GM12878 (cell line): ENCODE results near the gene LYPD4. TPM values are rescaled to one million over a fixed set of nuclear protein-coding genes. Genes with fewer than 3 reads are reported as not detected.

ENCODE experiments used
- ATAC-seq: fragments of 200-7000 bp; cut with Tn5 transposase; 3 replicates; pipeline ENCODE4 v1.9.1; 2020; ENCODE audit warnings: mild to moderate bottlenecking, moderate library complexity
- BruUV-seq: library from RNA; stranded (reverse); fragments of 400-500 nt; replicated peaks from 2 replicates; lab custom pipeline; 2021; lab: Mats Ljungman, UMichigan
- CTCF ChIA-PET: fragments of 300-600 bp; sonication (Branson Sonifier 250); formaldehyde crosslinking; extraction: SDS; loops from one replicate; lab custom pipeline; 2021; ENCODE audit warnings: inconsistent platforms; lab: Yijun Ruan, JAX
- POLR2A ChIA-PET: fragments of 350-600 bp; formaldehyde crosslinking; extraction: SDS; loops from one replicate; lab custom pipeline; 2021; ENCODE audit warnings: inconsistent platforms; lab: Charles Lee
- RAD21 ChIA-PET: fragments of 300-600 bp; sonication (Branson Sonifier 250); formaldehyde crosslinking; loops from one replicate; lab custom pipeline; 2023; ENCODE audit warnings: antibody characterized with exemption; ENCODE audit not compliant: unreplicated experiment; lab: Charles Lee
- SMC1A ChIA-PET: fragments of 300-600 bp; sonication (Branson Sonifier 250); formaldehyde crosslinking; loops from one replicate; lab custom pipeline; 2023; ENCODE audit not compliant: unreplicated experiment, uncharacterized antibody; lab: Charles Lee
- DNase-seq: peaks from one replicate; pipeline ENCODE4 v3.0.0-alpha.2; 2011; ENCODE audit warnings: low read depth, low spot score
- FAIRE-seq: peaks from 3 replicates; lab custom pipeline; 2011; peaks lifted over from hg19 to GRCh38; lab: Jason Lieb, UNC
- H2AFZ ChIP-seq: 2 replicates; pipeline ENCODE4 v1.6.0; 2011; ENCODE audit warnings: low read depth, low read length, control low read depth; ENCODE audit not compliant: control insufficient read depth
- H3K27ac ChIP-seq: 2 replicates; pipeline ENCODE4 v1.5.1; 2011; ENCODE audit warnings: control low read depth; ENCODE audit not compliant: control insufficient read depth, insufficient read depth
- H3K27me3 ChIP-seq, 2 experiments: replicated peaks in 1 of 2; 2 replicates each; pipeline versions ENCODE4 v1.6.0 to v1.6.1; 2011; ENCODE audit warnings: low read length in 1 of 2; ENCODE audit not compliant: control insufficient read depth in 2 of 2, insufficient read depth in 2 of 2
- H3K36me3 ChIP-seq, 2 experiments: 2 replicates each; pipeline ENCODE4 v1.5.1; 2011; ENCODE audit warnings: low read length in 1 of 2; ENCODE audit not compliant: control insufficient read depth in 2 of 2, insufficient read depth in 2 of 2
- H3K4me1 ChIP-seq: 2 replicates; pipeline ENCODE4 v1.6.1; 2011; ENCODE audit warnings: mild to moderate bottlenecking, low read length, moderate library complexity, mixed read lengths; ENCODE audit not compliant: control insufficient read depth, insufficient read depth
- H3K4me2 ChIP-seq: 2 replicates; pipeline ENCODE4 v1.6.0; 2011; ENCODE audit warnings: control low read depth; ENCODE audit not compliant: control insufficient read depth, insufficient read depth
- H3K4me3 ChIP-seq: fragments of 200-600 bp; sonication (generic); 2 replicates; pipeline ENCODE4 v1.5.1; 2016
- H3K79me2 ChIP-seq: 2 replicates; pipeline ENCODE4 v1.6.0; 2011; ENCODE audit warnings: low read length; ENCODE audit not compliant: control insufficient read depth, insufficient read depth
- H3K9ac ChIP-seq: 2 replicates; pipeline ENCODE4 v1.8.0; 2011; ENCODE audit warnings: low read length, control low read depth, mixed read lengths; ENCODE audit not compliant: control insufficient read depth, insufficient read depth
- H3K9me3 ChIP-seq: replicated peaks from 3 replicates; pipeline ENCODE4 v1.5.1; 2011; ENCODE audit warnings: mild to moderate bottlenecking, low read length; ENCODE audit not compliant: control insufficient read depth, insufficient read depth
- H4K20me1 ChIP-seq: 2 replicates; pipeline ENCODE4 v1.6.0; 2011; ENCODE audit not compliant: control insufficient read depth, insufficient read depth
- CBX5 ChIP-seq: sonication (generic); IDR thresholded peaks from 2 replicates; pipeline ENCODE4 v1.6.1; 2016; ENCODE audit warnings: low read depth, moderate library complexity, mild to moderate bottlenecking, inconsistent platforms
- CHD2 ChIP-seq: IDR thresholded peaks from 2 replicates; pipeline ENCODE4 v1.6.1; 2011; ENCODE audit warnings: low read depth, low read length, improper control_type of control experiment, borderline replicate concordance
- E4F1 ChIP-seq: fragments of 450-650 bp; IDR thresholded peaks from 2 replicates; pipeline ENCODE4 v1.6.1; 2018; ENCODE audit warnings: borderline replicate concordance, mild to moderate bottlenecking; ENCODE audit not compliant: partially characterized antibody
- HCFC1 ChIP-seq: fragments of 150-350 bp; IDR thresholded peaks from 2 replicates; pipeline ENCODE4 v1.6.1; 2014; ENCODE audit warnings: low read length
- IRF3 ChIP-seq: fragments of 450-650 bp; IDR thresholded peaks from 2 replicates; pipeline ENCODE4 v1.6.1; 2014; ENCODE audit warnings: mild to moderate bottlenecking
- IRF5 ChIP-seq: fragments of 450-650 bp; IDR thresholded peaks from 2 replicates; pipeline ENCODE4 v1.6.1; 2017; ENCODE audit warnings: borderline replicate concordance
- JUND ChIP-seq: IDR thresholded peaks from 2 replicates; pipeline ENCODE4 v1.6.1; 2012; ENCODE audit warnings: low read depth, mild to moderate bottlenecking, low read length, improper control_type of control experiment, moderate library complexity
- KLF5 ChIP-seq: fragments of 450-650 bp; IDR thresholded peaks from 2 replicates; pipeline ENCODE4 v1.6.1; 2014; ENCODE audit warnings: mild to moderate bottlenecking; ENCODE audit not compliant: partially characterized antibody
- MYB ChIP-seq: fragments of 150-350 bp; IDR thresholded peaks from 2 replicates; pipeline ENCODE4 v1.6.1; 2014; ENCODE audit warnings: mild to moderate bottlenecking, low read depth, low read length, borderline replicate concordance
- PKNOX1 ChIP-seq: fragments of 450-650 bp; IDR thresholded peaks from 2 replicates; pipeline ENCODE4 v1.6.1; 2016; ENCODE audit warnings: mild to moderate bottlenecking
- POU2F2 ChIP-seq: IDR thresholded peaks from 3 replicates; pipeline ENCODE4 v1.6.1; 2011; ENCODE audit warnings: low read depth, mild to moderate bottlenecking, low read length, borderline replicate concordance
- RAD21 ChIP-seq: IDR thresholded peaks from 2 replicates; pipeline ENCODE4 v1.6.1; 2011; ENCODE audit warnings: mild to moderate bottlenecking, low read depth, low read length, moderate library complexity; ENCODE audit not compliant: insufficient read depth
- RB1 ChIP-seq: fragments of 450-650 bp; formaldehyde crosslinking; IDR thresholded peaks from 2 replicates; pipeline ENCODE4 v1.6.1; 2017; ENCODE audit warnings: mild to moderate bottlenecking, borderline replicate concordance
- RUNX3 ChIP-seq: IDR thresholded peaks from 2 replicates; pipeline ENCODE4 v1.6.1; 2012; ENCODE audit warnings: low read length, inconsistent platforms
- SMAD1 ChIP-seq: fragments of 450-650 bp; IDR thresholded peaks from 2 replicates; pipeline ENCODE4 v1.6.1; 2018; ENCODE audit warnings: mild to moderate bottlenecking, low read depth; ENCODE audit not compliant: partially characterized antibody
- SPI1 ChIP-seq: IDR thresholded peaks from 2 replicates; pipeline ENCODE4 v1.6.1; 2011; ENCODE audit warnings: low read depth, mild to moderate bottlenecking, low read length, moderate library complexity, borderline replicate concordance; ENCODE audit not compliant: insufficient read depth
- TCF7 ChIP-seq: IDR thresholded peaks from 2 replicates; pipeline ENCODE4 v1.6.1; 2014; ENCODE audit warnings: antibody characterized with exemption, borderline replicate concordance
- WGBS: methylation state at CpG from one replicate; pipeline ENCODE4 v1.1.6; 2016; ENCODE audit warnings: low lambda C conversion rate; ENCODE audit not compliant: insufficient replicate concordance, insufficient coverage; ENCODE audit errors: missing lambda C conversion rate; 5-methylcytosine and 5-hydroxymethylcytosine counted together
- in situ Hi-C: fragments of 300-500 bp; cut with MboI; formaldehyde crosslinking; loops from 9 replicates; pipeline ENCODE4 v1.14.3; 2018; ENCODE audit warnings: mixed read lengths
- intact Hi-C: fragments of 100-400 bp; cut with micrococcal nuclease; formaldehyde crosslinking; loops from one replicate; pipeline ENCODE4 v1.14.2; 2022; ENCODE audit not compliant: unreplicated experiment
- polyA plus RNA-seq, 11 experiments: library from polyadenylated mRNA; depleted of rRNA in 4 of 11; unstranded in 6 of 11; stranded (reverse) in 5 of 11; fragments of >200 nt; fragmentation: Nextera tagmentation in 4 of 11; fragmentation: Illumina TruSeq in 1 of 11; extraction: Ambion mirVana in 4 of 11; extraction: Trizol in 1 of 11; gene quantifications; 1 replicate in 1 of 11; 2 replicates in 10 of 11; pipeline versions ENCODE4 v1.2.1 to v1.2.3, GENCODE V29; 2011 to 2016; ENCODE audit warnings: inconsistent platforms in 2 of 11, missing spikeins in 2 of 11, low read depth in 1 of 11
- total RNA-seq, 4 experiments: library from RNA; depleted of rRNA in 3 of 4; stranded (reverse); fragments of >200 nt in 3 of 4; fragmentation: Illumina TruSeq in 1 of 4; extraction: Trizol in 1 of 4; gene quantifications; 2 replicates each; pipeline versions ENCODE4 v1.2.1 to v1.2.3, GENCODE V29; 2013 to 2021

Gene LYPD4
- total and polyA plus RNA-seq, 10 of the 15 experiments (the other 5 are each of a cell fraction or from before 2014, with no cell fraction given), result not detected

- WGBS, result under 1% methylated on average over 53 of the region's 76 CpGs
- BruUV-seq, result TSS peak; percentile 90
- Histone ChIP-seq H3K4me2 (peak within 1 kb of the TSS; percentile 84), H3K79me2 (peaks cover 49% of the 10 kb centered on the region), H3K27me3 (no peaks in the 10 kb centered on the region), H3K9me3 (no peaks in the 10 kb centered on the region), H4K20me1 (peaks cover 10% of the 10 kb centered on the region), H3K4me1 (peaks cover 24% of the 10 kb centered on the region), H3K4me3 (peak within 1 kb of the TSS; percentile 94), H3K27ac (peak within 1 kb of the TSS; percentile 98), H2AFZ (peak within 1 kb of the TSS; percentile 92), H3K9ac (peak within 1 kb of the TSS; percentile 100), H3K36me3 (peaks cover 25 to 26% of the 10 kb centered on the region in 2 experiments)
- intact Hi-C loops (no loop called here), in situ Hi-C loops (no loop called here)
- ChIA-PET SMC1A (interaction anchor here (0.5 to 4.9 kb wide), 18 partner anchors 9 to 491 kb away, joined by 3 to 47 read pairs (median 5); partner anchors contain the start of genes ARHGEF1 and CD79A), RAD21 (interaction anchor here (0.6 to 4.4 kb wide), 13 partner anchors 9 to 200 kb away, joined by 3 to 57 read pairs (median 6); partner anchors contain the start of genes CD79A and RABAC1), CTCF (interaction anchor here (0.8 to 4.6 kb wide), 18 partner anchors 8 to 216 kb away, joined by 3 to 85 read pairs (median 6); partner anchors contain the start of genes CD79A, RABAC1 and ZNF574), POLR2A (interaction anchor here (0.9 to 4.3 kb wide), 10 partner anchors 12 to 537 kb away, joined by 3 to 46 read pairs (median 8); partner anchors contain the start of genes CD79A and RABAC1)
- ATAC-seq, result peak; percentile 89
- peak; percentile 97 for DNase-seq
- peak; percentile 89 for FAIRE-seq
- TF ChIP-seq IRF3, result no peak
- peak; percentile 80 for TF ChIP-seq RUNX3
- peak; percentile 83 for TF ChIP-seq PKNOX1
- TF ChIP-seq JUND, result no peak
- peak; percentile 93 for TF ChIP-seq IRF5
- peak; percentile 87 for TF ChIP-seq E4F1
- peak; percentile 71 for TF ChIP-seq KLF5
- TF ChIP-seq CHD2, result peak; percentile 99
- TF ChIP-seq MYB, result no peak
- no peak for TF ChIP-seq TCF7
- peak; percentile 79 for TF ChIP-seq SPI1
- TF ChIP-seq HCFC1, result peak; percentile 91
- no peak for TF ChIP-seq RB1
- no peak for TF ChIP-seq RAD21
- TF ChIP-seq CBX5, result no peak
- peak; percentile 84 for TF ChIP-seq POU2F2
- peak; percentile 85 for TF ChIP-seq SMAD1
Observed at GRCh38 chr19:41859618-41860418, 15.3 kb upstream of the LYPD4 start, which contains the start of gene RPS19. TSS of gene RPS19 (plus strand) at chr19:41860255. CDS start at chr19:41860775, 520 bp downstream.
